Stimulated activated CD4-positive, alpha-beta T cell treated with anti-CD3 and anti-CD28 coated beads, Interleukin-2, amount 100 ng/mL, for 48 hours (primary cell): Measurements from ENCODE around the gene U2AF2.

Source experiments
- DNase-seq, 2 donors: peaks; one replicate each; pipeline ENCODE4 v3.0.0-alpha.2; 2020

U2AF2 gene

GRCh38 chr19:55720214-55720746 is 65.4 kb downstream of the U2AF2 start:
- DNase-seq = no peak

GRCh38 chr19:55720801-55721200 is 66.0 kb downstream of the U2AF2 start:
- no peak for DNase-seq

DNA sequence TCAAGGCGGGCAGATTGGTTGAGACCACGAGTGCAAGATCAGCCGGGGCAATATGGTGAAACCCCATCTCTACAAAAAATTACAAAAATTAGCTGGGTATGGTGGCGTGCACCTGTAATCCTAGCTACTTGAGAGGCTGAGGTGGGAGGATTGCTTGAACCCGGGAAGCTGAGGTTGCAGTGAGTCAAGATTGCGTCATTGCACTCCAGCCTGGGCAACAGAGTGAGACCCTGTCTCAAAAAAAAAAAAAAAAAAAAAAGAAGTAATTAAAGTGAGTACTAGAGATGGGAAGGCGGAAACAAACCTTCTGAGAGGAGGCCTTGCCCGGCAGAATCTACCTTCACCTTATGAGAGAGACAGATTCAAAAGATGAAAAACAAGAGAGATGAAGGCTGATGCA is 68.7 kb downstream of the U2AF2 start:
- DNase-seq = no peak
